ENCODE data around the gene ADAM19.

ADAM19 gene

DNA sequence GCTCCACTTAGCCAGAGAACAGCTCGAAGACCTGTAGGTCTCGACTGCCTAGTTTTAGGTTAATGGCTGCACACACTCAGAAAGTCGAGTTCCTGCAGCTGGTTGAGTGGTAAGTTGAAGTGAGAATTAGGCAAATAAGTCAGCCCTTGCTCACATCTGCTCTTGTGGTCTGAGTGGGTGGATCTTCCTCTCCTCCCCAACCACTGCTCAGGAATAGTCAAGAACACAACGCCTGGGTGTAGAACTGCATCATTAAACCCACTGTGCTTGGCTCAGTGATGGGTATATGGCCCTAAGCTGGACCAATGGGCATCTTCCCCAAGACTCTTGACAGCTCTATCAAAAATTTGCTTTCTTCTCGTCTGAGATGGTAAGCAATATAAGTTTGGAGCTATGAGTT is 20.9 kb upstream of the ADAM19 start:
- peak; percentile 50 for DNase-seq

- DNase-seq, result no peak
Measured at GRCh38 chr5:157594675-157595459, 19.3 kb upstream of the ADAM19 start.

GRCh38 chr5:157594257-157594656 is 18.7 kb upstream of the ADAM19 start:
- no peak for DNase-seq

- no peak for DNase-seq
Measured at GRCh38 chr5:157593052-157593757, 17.6 kb upstream of the ADAM19 start.

GRCh38 chr5:157592594-157592993 is 17.0 kb upstream of the ADAM19 start:
- no peak for DNase-seq

DNA sequence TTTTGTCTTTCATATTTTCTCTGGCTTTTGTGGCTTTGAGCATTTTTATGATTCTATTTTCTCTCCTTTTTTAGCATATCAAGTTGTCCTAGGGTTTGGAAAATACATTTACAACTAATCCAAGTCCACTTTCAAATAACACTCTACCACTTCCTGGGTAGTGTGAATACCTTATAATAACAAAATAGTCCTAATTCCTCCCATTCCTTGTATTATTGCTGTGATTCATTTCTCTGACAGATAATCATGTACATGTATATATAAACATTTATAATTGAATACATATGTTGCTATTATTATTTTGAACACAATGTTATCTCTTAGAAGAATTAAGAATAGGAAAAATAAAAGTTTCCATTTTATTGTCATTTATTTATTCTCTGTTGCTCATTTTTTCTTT is 14.9 kb upstream of the ADAM19 start:
- no peak for DNase-seq

GRCh38 chr5:157584628-157585027 is 9.1 kb upstream of the ADAM19 start:
- DNase-seq, result no peak

DNA sequence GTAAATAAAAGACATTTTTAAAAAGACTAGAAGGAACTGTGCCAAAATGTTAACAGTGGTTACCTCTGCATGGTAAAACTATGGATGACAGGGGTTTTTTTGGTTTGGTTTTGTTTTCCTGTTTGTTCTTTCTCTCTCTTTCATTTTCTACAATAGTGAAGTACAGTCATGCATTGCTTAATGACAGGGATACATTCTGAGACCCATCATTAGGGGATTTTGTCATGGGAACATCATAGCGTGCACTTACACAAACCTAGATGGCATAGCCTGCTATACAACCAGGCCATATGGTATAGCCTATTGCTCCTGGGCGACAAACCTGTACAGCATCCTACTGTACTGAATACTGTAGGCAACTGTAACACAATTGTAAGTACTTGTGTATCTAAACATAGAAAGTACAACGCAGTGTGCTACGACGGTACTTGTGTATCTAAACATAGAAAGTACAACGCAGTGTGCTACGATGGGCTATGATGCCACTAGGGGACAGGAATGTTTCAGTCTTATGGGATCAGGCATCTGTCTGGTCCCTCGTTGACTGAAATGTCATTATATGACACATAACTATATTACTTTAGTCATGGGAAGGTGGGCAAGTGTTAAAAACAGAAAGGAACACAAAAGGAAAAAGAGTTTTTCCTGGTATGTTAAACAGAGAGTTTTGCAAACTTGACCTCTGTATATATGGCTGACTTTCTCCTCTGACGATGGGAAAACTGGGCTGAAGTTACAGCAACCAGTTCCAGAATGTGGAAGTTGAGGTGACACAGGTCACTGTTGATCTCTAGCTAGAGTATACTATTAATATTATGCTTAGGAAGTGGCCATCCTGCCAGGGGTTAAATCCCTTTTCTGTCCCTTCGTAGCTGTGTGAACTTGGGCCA is 7.4 kb upstream of the ADAM19 start:
- DNase-seq, result peak; percentile 22

DNA sequence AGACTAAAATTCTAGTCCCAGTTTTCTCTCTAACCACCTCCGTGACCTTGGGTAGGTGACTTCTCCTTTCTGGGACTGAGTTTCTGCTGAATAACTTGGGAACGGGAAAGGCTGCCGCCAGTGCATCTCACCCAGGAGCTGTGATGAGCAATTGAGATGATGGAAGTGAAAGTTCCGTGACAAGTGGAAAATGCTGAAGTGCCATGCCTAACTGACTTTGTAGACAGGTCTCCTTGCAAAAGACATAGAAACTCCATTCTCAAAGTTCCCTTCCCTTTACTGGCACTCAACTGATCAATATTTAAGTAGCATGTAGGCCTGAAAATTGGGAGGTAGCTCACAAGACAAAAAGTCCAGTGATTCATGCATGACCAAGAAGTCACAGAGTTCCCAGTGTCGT is 6.3 kb upstream of the ADAM19 start:
- no peak for DNase-seq

DNA sequence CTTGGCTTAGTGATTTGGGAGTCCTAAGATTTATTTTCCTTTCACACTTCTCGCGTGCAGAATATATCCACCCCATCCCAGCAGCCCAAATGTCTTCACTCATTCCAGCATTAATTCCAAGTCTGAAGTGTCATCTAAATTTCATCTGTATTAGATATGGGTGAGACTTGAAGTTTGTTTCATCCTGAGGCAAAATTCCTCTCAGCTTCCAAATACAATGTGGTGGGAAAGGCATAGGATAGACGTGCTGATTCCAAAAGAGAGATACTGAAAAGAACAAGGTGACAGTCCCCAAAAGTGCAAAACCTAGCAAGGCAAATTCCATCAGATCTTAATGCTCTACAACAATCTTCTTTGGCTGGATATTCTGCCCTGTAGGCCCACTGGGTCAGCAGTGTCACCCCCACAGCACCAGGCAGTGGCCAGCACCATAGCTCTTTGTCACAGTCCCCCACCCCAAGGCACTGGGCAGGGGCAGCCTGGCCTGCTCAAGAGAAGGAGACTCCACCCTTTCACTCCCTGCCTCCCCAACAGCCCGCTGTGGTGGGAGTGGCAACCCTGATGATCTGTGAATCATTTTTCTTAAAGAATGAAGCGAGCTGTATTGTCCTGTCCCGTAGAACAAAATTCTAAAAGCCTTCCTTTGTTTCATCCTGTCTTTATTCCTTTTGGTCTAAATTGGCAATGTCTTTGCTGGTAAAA is 2.7 kb upstream of the ADAM19 start:
- DNase-seq, result no peak

- no peak for DNase-seq
Measured at GRCh38 chr5:157576678-157577077, 1.1 kb upstream of the ADAM19 start.

DNA sequence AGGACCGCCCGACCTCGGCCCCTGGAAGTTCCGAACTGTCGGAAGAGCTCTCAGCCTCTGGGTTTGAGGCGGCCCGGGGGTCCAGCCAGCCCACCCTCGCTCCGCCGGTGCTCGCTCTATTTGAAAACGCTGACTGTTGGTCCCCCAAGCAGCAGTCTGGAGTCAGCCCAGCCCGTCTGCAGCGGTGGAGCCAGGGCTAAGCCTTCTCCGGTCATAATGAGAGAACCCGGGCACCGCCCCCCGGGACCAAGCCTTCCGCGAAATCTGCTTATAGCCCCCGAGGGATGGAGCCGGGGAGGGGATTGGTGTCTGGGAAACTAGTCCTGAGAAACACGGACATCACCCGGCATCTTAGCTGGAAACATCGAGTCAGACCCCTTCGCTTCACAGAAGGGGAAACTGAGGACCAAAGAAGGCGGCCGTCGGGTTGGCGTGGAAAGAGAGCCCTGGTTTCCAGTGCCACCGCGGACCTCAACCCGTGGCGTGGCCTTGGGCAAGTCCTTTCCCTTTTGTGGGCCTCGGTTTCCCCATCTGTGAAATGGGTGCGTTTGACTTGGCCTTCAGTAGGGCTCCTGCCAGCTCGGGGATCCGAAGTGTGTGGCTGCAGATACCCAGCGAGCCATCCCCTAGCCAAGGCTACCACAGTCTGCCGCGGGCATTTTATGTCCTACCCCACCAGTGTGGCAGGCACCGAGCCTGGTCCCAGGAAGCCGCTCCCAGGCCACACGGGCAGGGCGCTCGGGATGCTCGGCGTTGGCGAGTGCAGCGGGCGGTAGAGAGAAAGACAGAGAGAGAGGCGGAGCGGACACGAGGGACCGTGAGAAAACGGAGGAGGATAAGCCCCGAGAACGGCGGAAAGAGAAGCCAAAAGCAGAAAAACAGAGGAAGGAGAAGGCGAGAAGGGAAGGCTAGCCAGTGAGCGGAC is 857 bp downstream of the ADAM19 start:
- DNase-seq, result peak; percentile 48

- DNase-seq, result peak; percentile 53
Measured at GRCh38 chr5:157571357-157571827, 4.2 kb downstream of the ADAM19 start.

DNA sequence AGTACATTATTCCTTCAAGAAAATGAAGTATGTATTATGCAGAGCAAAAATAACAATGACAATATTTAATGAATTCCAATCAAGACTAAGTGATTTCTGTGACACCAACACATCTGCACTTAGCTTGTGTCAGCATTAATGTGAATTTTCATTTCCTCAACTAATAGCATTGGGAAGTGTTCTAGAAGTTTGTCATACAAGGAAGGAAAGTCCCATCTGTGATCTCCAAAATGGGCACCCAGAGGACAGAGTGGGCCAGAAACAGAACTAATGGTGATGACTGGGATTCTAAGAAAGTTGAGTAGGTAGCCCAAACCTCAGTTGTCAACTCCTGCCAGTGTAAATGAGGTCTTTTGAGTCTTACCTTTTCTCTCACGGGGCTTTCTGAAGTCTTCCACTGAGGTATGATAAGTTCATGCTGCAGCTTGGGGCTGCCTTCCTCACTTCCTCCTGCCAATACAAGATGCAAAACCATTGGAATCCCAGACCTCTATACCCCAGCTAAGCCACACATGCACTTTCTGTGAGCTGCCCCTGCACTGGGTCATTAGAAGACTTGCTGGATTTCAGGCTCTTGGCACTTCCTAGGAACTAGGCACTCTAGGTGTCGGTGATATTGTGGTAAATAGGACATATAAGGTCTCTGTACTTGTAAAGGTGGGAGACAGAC is 4.9 kb downstream of the ADAM19 start:
- no peak for DNase-seq

GRCh38 chr5:157568720-157569119 is 6.9 kb downstream of the ADAM19 start:
- DNase-seq, result no peak

- no peak for DNase-seq
Measured at GRCh38 chr5:157568222-157568621, 7.4 kb downstream of the ADAM19 start.

DNA sequence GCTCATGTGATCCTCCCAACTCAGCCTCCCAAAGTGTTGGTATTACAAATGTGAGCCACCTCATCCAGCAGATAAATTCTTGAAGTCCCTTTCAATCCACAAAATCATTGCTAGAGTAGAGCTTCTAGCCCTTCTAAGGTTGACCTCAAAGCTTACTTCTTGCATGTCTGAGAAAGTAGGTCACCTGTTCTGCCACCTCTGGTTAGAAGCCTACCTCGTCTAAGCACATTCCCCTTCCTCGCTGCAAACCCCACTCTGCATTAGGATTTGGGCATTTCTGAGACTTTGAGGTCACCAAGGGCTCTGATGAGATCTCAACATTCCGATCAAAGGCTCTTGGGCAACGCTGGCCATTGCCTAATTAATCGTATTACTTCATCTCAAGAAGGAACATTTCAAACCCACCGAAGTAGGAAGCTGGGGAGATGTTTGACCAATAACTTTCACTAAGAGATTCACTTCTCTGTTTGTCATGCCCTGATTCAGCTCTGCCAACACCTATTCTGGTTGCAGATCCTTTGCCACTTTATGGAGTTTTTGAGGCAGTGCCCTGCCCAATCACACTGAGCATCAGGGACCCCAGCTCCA is 8.6 kb downstream of the ADAM19 start:
- DNase-seq, result no peak

GRCh38 chr5:157563929-157564716 is 11.5 kb downstream of the ADAM19 start:
- DNase-seq, result no peak

DNA sequence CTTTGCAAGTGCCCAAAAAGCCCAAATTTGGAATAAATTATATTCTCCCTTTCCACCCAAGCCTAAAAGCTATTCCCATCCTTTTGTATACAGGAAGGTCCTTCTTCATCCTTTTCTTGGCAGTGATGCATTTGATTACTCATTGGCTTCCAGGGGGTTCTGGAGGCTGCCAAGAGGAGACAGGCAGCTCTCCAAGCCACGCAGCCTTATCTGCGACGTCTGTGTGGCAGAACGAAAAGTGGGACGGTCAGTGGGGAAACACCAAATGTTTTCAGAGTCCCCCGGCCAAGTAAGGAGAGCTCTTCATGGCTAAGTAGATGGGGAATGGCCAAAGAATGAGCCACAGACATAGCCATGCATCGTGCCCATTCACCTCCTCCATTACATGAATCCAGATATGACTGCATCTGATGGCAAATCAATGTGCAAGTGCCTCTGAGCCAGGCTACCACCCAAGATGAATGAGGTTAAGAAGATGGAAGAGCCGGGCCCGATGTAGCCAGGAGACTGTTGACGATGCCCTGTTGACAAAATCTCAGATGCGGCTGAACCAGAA is 12.1 kb downstream of the ADAM19 start:
- DNase-seq, result no peak
